Endodermal cell (in vitro differentiated cells): Measurements from ENCODE around the gene SOX10. TPM values are rescaled to one million over a fixed set of nuclear protein-coding genes. Genes with fewer than 3 reads are reported as not detected.
A peak's percentile ranks its signal among the peaks of the same experiment; 100 is the strongest.
"Not testable (repeated sequence)": the region's sequence is repeated elsewhere in the genome, so short reads cannot be mapped to it uniquely, and the experiment has no call there.

Source experiments
- DNase-seq: peaks from one replicate; pipeline ENCODE4 v3.0.0-alpha.2; 2017
- H3K27ac ChIP-seq: 2 replicates; pipeline ENCODE4 v1.5.1; 2013; ENCODE audit warnings: mild to moderate bottlenecking, low read depth, low read length, moderate library complexity
- H3K27me3 ChIP-seq: 2 replicates; pipeline ENCODE4 v1.6.1; 2013; ENCODE audit warnings: mild to moderate bottlenecking, low read length, moderate library complexity; ENCODE audit not compliant: insufficient read depth, control insufficient read depth, poor library complexity, severe bottlenecking
- H3K36me3 ChIP-seq: 2 replicates; pipeline ENCODE4 v1.7.0; 2013; ENCODE audit warnings: mild to moderate bottlenecking, low read length, moderate library complexity; ENCODE audit not compliant: control insufficient read depth, insufficient read depth
- H3K4me1 ChIP-seq: one replicate; pipeline ENCODE4 v1.7.0; 2013; ENCODE audit warnings: low read length; ENCODE audit not compliant: control insufficient read depth, insufficient read depth
- H3K4me3 ChIP-seq: 2 replicates; pipeline ENCODE4 v1.5.1; 2013; ENCODE audit warnings: mild to moderate bottlenecking, low read length, moderate library complexity
- H3K9ac ChIP-seq: 2 replicates; pipeline ENCODE4 v1.6.1; 2013; ENCODE audit warnings: mild to moderate bottlenecking, low read length, moderate library complexity; ENCODE audit not compliant: poor library complexity, severe bottlenecking; ENCODE audit errors: extremely low read depth
- H3K9me3 ChIP-seq: 2 replicates; pipeline ENCODE4 v1.6.1; 2013; ENCODE audit warnings: mild to moderate bottlenecking, low read length, moderate library complexity; ENCODE audit not compliant: control insufficient read depth
- H3K27ac Mint-ChIP-seq: 2 replicates; pipeline ENCODE4 v1.8.0; 2020; ENCODE audit warnings: mixed read lengths
- H3K27me3 Mint-ChIP-seq: 2 replicates; pipeline ENCODE4 v1.8.0; 2021; ENCODE audit warnings: mild to moderate bottlenecking, mixed read lengths; ENCODE audit not compliant: insufficient read depth
- H3K36me3 Mint-ChIP-seq: 2 replicates; pipeline ENCODE4 v1.8.0; 2020; ENCODE audit warnings: low read depth, mixed read lengths
- H3K4me1 Mint-ChIP-seq: 2 replicates; pipeline ENCODE4 v1.8.0; 2020; ENCODE audit warnings: mixed read lengths
- H3K4me3 Mint-ChIP-seq: 2 replicates; pipeline ENCODE4 v1.8.0; 2020; ENCODE audit warnings: mild to moderate bottlenecking, moderate library complexity, mixed read lengths
- H3K9me3 Mint-ChIP-seq: 2 replicates; pipeline ENCODE4 v1.8.0; 2020; ENCODE audit warnings: mild to moderate bottlenecking, mixed read lengths
- CTCF ChIP-seq: fragments of 200-600 bp; sonication (generic); conservative IDR thresholded peaks from 2 replicates; pipeline ENCODE4 v1.5.0; 2021; ENCODE audit warnings: antibody characterized with exemption, mild to moderate bottlenecking
- WGBS, 2 experiments: methylation state at CpG; one replicate each; pipeline versions ENCODE4 v1.1.5 to v1.1.7; 2013; ENCODE audit warnings: missing lambda C conversion rate in 2 of 2, mixed read lengths in 1 of 2; ENCODE audit not compliant: insufficient coverage in 1 of 2, insufficient read length in 1 of 2; 5-methylcytosine and 5-hydroxymethylcytosine counted together
- total RNA-seq, 2 donors: library from RNA; stranded (reverse); fragmentation: NEBNext Ultra II Directional in 1 of 2; extraction: Animal tissue kit (Norgen Biotek cat#: 25700) in 1 of 2; gene quantifications; 2 replicates in 1 of 2; 3 replicates in 1 of 2; pipeline ENCODE4 v1.2.1, GENCODE V29; 2021

Gene SOX10
- total RNA-seq, 2 donors from 2014 or later = 11.2 to 13.4 TPM

GRCh38 chr22:37951305-37951704 is 33.0 kb downstream of the SOX10 start:
- DNase-seq = no peak
- H3K4me1 Mint-ChIP-seq = peaks cover 14% of the 10 kb centered on the region
- peaks cover 4% of the 10 kb centered on the region for H3K27me3 ChIP-seq
- no peaks in the 10 kb centered on the region for H3K9me3 Mint-ChIP-seq
- H3K36me3 Mint-ChIP-seq = no peaks in the 10 kb centered on the region
- H3K4me1 ChIP-seq = no peaks in the 10 kb centered on the region
- no peak overlapping the region for H3K4me3 Mint-ChIP-seq
- H3K27ac ChIP-seq = no peak overlapping the region
- H3K9me3 ChIP-seq = no peaks in the 10 kb centered on the region
- no peak overlapping the region for H3K9ac ChIP-seq
- peaks cover 10% of the 10 kb centered on the region for H3K27me3 Mint-ChIP-seq
- no peak for TF ChIP-seq CTCF
- no peak overlapping the region for H3K4me3 ChIP-seq
- H3K36me3 ChIP-seq = no peaks in the 10 kb centered on the region
- peak overlapping the region; percentile 79 for H3K27ac Mint-ChIP-seq
- WGBS, 2 experiments = 67 to 79% methylated on average over 6 of the region's 8 CpGs

- H3K4me3 Mint-ChIP-seq, H3K9me3 ChIP-seq, H3K4me1 ChIP-seq, H3K4me1 Mint-ChIP-seq, H3K36me3 Mint-ChIP-seq, H3K36me3 ChIP-seq, H3K27ac Mint-ChIP-seq, H3K27me3 Mint-ChIP-seq, H3K9ac ChIP-seq, H3K27me3 ChIP-seq, H3K9me3 Mint-ChIP-seq, H3K27ac ChIP-seq, H3K4me3 ChIP-seq, DNase-seq: not testable (repeated sequence)
- 91 to 98% methylated on average over 9 to 14 of the region's 14 CpGs for WGBS, 2 experiments
Measured at GRCh38 chr22:37947142-37947795, 37.1 kb downstream of the SOX10 start.

GRCh38 chr22:37944423-37944822 is 39.9 kb downstream of the SOX10 start:
- Mint-ChIP-seq H3K36me3 (peaks cover 16% of the 10 kb centered on the region), H3K27ac (peak overlapping the region; percentile 17)
- H3K36me3 ChIP-seq, H3K9me3 Mint-ChIP-seq, H3K4me3 Mint-ChIP-seq, H3K9me3 ChIP-seq, H3K27me3 Mint-ChIP-seq, H3K9ac ChIP-seq, H3K27ac ChIP-seq, H3K4me1 Mint-ChIP-seq, H3K27me3 ChIP-seq, H3K4me1 ChIP-seq, H3K4me3 ChIP-seq, DNase-seq: not testable (repeated sequence)
- WGBS, 2 experiments = 97% methylated on average over 11 of the region's 11 CpGs; no CpG with 5 or more reads in 1 of the 2 experiments

GRCh38 chr22:37943825-37944198 is 40.5 kb downstream of the SOX10 start:
- H3K4me1 Mint-ChIP-seq = no peaks in the 10 kb centered on the region
- TF ChIP-seq CTCF = no peak
- 92 to 93% methylated on average over 5 to 7 of the region's 7 CpGs for WGBS, 2 experiments
- H3K4me1 ChIP-seq = no peaks in the 10 kb centered on the region
- no peaks in the 10 kb centered on the region for H3K9me3 Mint-ChIP-seq
- no peak overlapping the region for H3K27ac ChIP-seq
- peaks cover 19% of the 10 kb centered on the region for H3K36me3 Mint-ChIP-seq
- H3K27me3 Mint-ChIP-seq = no peaks in the 10 kb centered on the region
- no peak for DNase-seq
- H3K27me3 ChIP-seq = no peaks in the 10 kb centered on the region
- no peak overlapping the region for H3K27ac Mint-ChIP-seq
- no peak overlapping the region for H3K4me3 ChIP-seq
- H3K4me3 Mint-ChIP-seq = no peak overlapping the region
- H3K36me3 ChIP-seq = peaks cover 15% of the 10 kb centered on the region
- H3K9ac ChIP-seq = no peak overlapping the region
- no peaks in the 10 kb centered on the region for H3K9me3 ChIP-seq
